Mesendoderm (in vitro differentiated cells): ENCODE data around the gene COL13A1.

ENCODE experiments used
- DNase-seq: peaks from one replicate; pipeline ENCODE4 v3.0.0; 2013
- H2AK5ac ChIP-seq: 2 replicates; pipeline ENCODE4 v1.6.1; 2013; ENCODE audit warnings: low read length, inconsistent platforms
- H2BK120ac ChIP-seq: 2 replicates; pipeline ENCODE4 v1.6.1; 2013; ENCODE audit warnings: low read depth, mild to moderate bottlenecking, low read length, moderate library complexity, mixed read lengths
- H2BK15ac ChIP-seq: replicated peaks from 2 replicates; pipeline ENCODE4 v1.6.1; 2013; ENCODE audit warnings: low read depth, mild to moderate bottlenecking, moderate library complexity
- H2BK5ac ChIP-seq: 2 replicates; pipeline ENCODE4 v1.6.1; 2013; ENCODE audit warnings: low read length, inconsistent platforms
- H3K18ac ChIP-seq: 2 replicates; pipeline ENCODE4 v1.6.1; 2013; ENCODE audit warnings: mild to moderate bottlenecking, low read length, mixed read lengths
- H3K23ac ChIP-seq: one replicate; pipeline ENCODE4 v1.6.1; 2013; ENCODE audit warnings: low read length
- H3K27ac ChIP-seq: 2 replicates; pipeline ENCODE4 v1.5.1; 2013; ENCODE audit warnings: low read depth, mild to moderate bottlenecking, inconsistent platforms, low read length, moderate library complexity
- H3K27me3 ChIP-seq: 2 replicates; pipeline ENCODE4 v1.6.1; 2013; ENCODE audit warnings: low read length, control low read depth, mild to moderate bottlenecking, inconsistent platforms; ENCODE audit not compliant: insufficient read depth, poor library complexity
- H3K36me3 ChIP-seq: 2 replicates; pipeline ENCODE4 v1.6.1; 2013; ENCODE audit warnings: low read length, inconsistent platforms; ENCODE audit not compliant: control insufficient read depth, insufficient read depth
- H3K4ac ChIP-seq: one replicate; pipeline ENCODE4 v1.6.1; 2013; ENCODE audit warnings: low read depth, mild to moderate bottlenecking, low read length, moderate library complexity
- H3K4me1 ChIP-seq: 2 replicates; pipeline ENCODE4 v1.6.1; 2013; ENCODE audit warnings: low read depth, low read length, inconsistent platforms; ENCODE audit not compliant: control insufficient read depth
- H3K4me2 ChIP-seq: 2 replicates; pipeline ENCODE4 v1.6.1; 2013; ENCODE audit warnings: low read length
- H3K4me3 ChIP-seq: 2 replicates; pipeline ENCODE4 v1.5.1; 2013; ENCODE audit warnings: mild to moderate bottlenecking, low read length
- H3K56ac ChIP-seq: one replicate; pipeline ENCODE4 v1.6.1; 2013; ENCODE audit warnings: low read length
- H3K79me1 ChIP-seq: 2 replicates; pipeline ENCODE4 v1.6.1; 2013; ENCODE audit warnings: low read length, inconsistent platforms
- H3K79me2 ChIP-seq: 2 replicates; pipeline ENCODE4 v1.6.1; 2013; ENCODE audit warnings: mild to moderate bottlenecking, low read length; ENCODE audit not compliant: control insufficient read depth, insufficient read depth
- H3K9ac ChIP-seq: 2 replicates; pipeline ENCODE4 v1.6.1; 2013; ENCODE audit warnings: low read length, inconsistent platforms
- H4K5ac ChIP-seq: one replicate; pipeline ENCODE4 v1.6.1; 2013; ENCODE audit warnings: low read length
- H4K8ac ChIP-seq: one replicate; pipeline ENCODE4 v1.6.1; 2013; ENCODE audit warnings: low read depth, mild to moderate bottlenecking, control low read depth, low read length, moderate library complexity
- WGBS: extraction: QIAGEN DNeasy Blood & Tissue Kit; methylation state at CpG from one replicate; pipeline ENCODE4 v1.1.7; 2013; ENCODE audit warnings: low lambda C conversion rate, missing lambda C conversion rate; ENCODE audit not compliant: insufficient coverage; ENCODE audit errors: extremely low coverage; 5-methylcytosine and 5-hydroxymethylcytosine counted together

The COL13A1 gene

GRCh38 chr10:69847883-69848282 is 46.2 kb downstream of the COL13A1 start:
- no peaks in the 10 kb centered on the region for H3K27me3 ChIP-seq
- H2BK15ac ChIP-seq, result no peak overlapping the region
- peak overlapping the region; percentile 88 for H3K18ac ChIP-seq
- WGBS, result no CpG with 5 or more reads among the region's 5 CpGs
- H3K4ac ChIP-seq, result peak overlapping the region; percentile 6
- H3K56ac ChIP-seq, result peak overlapping the region; percentile 28
- peak overlapping the region; percentile 54 for H3K27ac ChIP-seq
- H3K36me3 ChIP-seq, result no peaks in the 10 kb centered on the region
- H4K8ac ChIP-seq, result no peak overlapping the region
- no peak overlapping the region for H3K4me2 ChIP-seq
- peak overlapping the region; percentile 68 for H2BK5ac ChIP-seq
- H3K4me1 ChIP-seq, result peaks cover 52% of the 10 kb centered on the region
- H3K9ac ChIP-seq, result peak overlapping the region; percentile 12
- no peak overlapping the region for H4K5ac ChIP-seq
- peak; percentile 61 for DNase-seq
- peak overlapping the region; percentile 40 for H2AK5ac ChIP-seq
- H3K79me1 ChIP-seq, result peaks cover 18% of the 10 kb centered on the region
- no peak overlapping the region for H3K4me3 ChIP-seq
- H3K79me2 ChIP-seq, result peaks cover 7% of the 10 kb centered on the region
- no peak overlapping the region for H2BK120ac ChIP-seq
- no peak overlapping the region for H3K23ac ChIP-seq

GRCh38 chr10:69848454-69848853 is 46.7 kb downstream of the COL13A1 start:
- Histone ChIP-seq H3K9ac (no peak overlapping the region), H3K4me3 (no peak overlapping the region), H3K79me1 (peaks cover 16% of the 10 kb centered on the region), H4K5ac (peak overlapping the region; percentile 23), H3K4ac (peak overlapping the region; percentile 95), H3K23ac (no peak overlapping the region), H2BK5ac (peak overlapping the region; percentile 7), H3K56ac (peak overlapping the region; percentile 79), H2BK120ac (peak overlapping the region; percentile 68), H3K4me1 (peaks cover 52% of the 10 kb centered on the region), H2AK5ac (peak overlapping the region; percentile 18), H2BK15ac (no peak overlapping the region), H3K4me2 (no peak overlapping the region), H3K36me3 (no peaks in the 10 kb centered on the region), H3K27me3 (no peaks in the 10 kb centered on the region), H3K18ac (peak overlapping the region; percentile 88), H4K8ac (no peak overlapping the region), H3K27ac (peak overlapping the region; percentile 54), H3K79me2 (peaks cover 7% of the 10 kb centered on the region)
- no peak for DNase-seq
- no CpG with 5 or more reads among the region's 7 CpGs for WGBS

- peak overlapping the region; percentile 0 for H2AK5ac ChIP-seq
- peaks cover 7% of the 10 kb centered on the region for H3K79me2 ChIP-seq
- H3K4me2 ChIP-seq, result no peak overlapping the region
- peak overlapping the region; percentile 88 for H3K18ac ChIP-seq
- no peak overlapping the region for H3K23ac ChIP-seq
- H3K9ac ChIP-seq, result no peak overlapping the region
- no peak overlapping the region for H4K8ac ChIP-seq
- H3K79me1 ChIP-seq, result peaks cover 10% of the 10 kb centered on the region
- DNase-seq, result no peak
- peak overlapping the region; percentile 81 for H3K56ac ChIP-seq
- no peak overlapping the region for H3K4me3 ChIP-seq
- H3K4me1 ChIP-seq, result peaks cover 48% of the 10 kb centered on the region
- peak overlapping the region; percentile 95 for H3K4ac ChIP-seq
- H3K27me3 ChIP-seq, result no peaks in the 10 kb centered on the region
- peak overlapping the region; percentile 88 for H2BK120ac ChIP-seq
- H2BK15ac ChIP-seq, result peak overlapping the region; percentile 59
- no peaks in the 10 kb centered on the region for H3K36me3 ChIP-seq
- no peak overlapping the region for H4K5ac ChIP-seq
- whole genome bisulfite sequencing, result no CpG with 5 or more reads among the region's 7 CpGs
- H2BK5ac ChIP-seq, result peak overlapping the region; percentile 83
- peak overlapping the region; percentile 62 for H3K27ac ChIP-seq
Observed at GRCh38 chr10:69849825-69850224, 48.1 kb downstream of the COL13A1 start.

DNA sequence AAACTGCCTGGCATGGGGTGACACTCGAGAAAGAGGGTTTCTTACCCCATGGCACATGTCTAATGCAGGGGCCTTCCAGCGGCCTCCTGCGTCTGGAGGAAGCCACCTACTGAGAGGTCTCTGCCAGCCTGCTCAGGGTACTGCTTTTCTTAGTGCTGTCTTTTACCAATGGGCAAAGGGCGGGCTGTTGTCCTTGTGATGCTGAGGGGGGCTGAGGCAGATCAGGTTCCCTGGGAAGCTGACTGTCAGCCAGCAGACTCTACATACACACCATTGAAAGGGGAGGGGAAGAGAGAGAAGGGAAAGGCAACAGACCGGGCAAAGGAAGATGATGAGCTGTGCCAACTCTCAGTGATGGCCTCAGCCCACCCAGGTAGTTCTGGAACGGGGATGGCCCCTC is 48.7 kb downstream of the COL13A1 start:
- peak overlapping the region; percentile 56 for H3K27ac ChIP-seq

DNA sequence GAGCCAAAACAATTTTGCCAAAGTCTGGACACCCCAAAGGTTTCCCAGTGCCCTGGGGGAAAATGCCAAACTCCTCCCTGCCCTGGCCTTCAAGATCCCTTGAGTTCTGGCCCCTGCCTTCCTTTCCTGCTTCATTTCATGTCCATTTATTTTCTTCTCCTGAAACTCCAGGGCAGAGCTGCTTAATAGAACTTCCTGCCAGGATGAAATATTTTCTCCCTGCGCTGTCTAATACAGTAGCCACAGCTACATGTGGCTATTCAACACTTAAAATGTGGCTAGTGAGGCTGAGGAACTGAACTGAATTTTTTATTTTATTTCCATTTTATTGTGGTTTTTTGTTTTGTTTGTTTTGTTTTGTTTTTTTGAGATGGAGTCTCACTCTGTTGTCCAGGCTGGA is 49.6 kb downstream of the COL13A1 start:
- Histone ChIP-seq H3K27ac (peak overlapping the region; percentile 56), H3K4me3 (no peak overlapping the region), H3K56ac (peak overlapping the region; percentile 81), H2AK5ac (peak overlapping the region; percentile 83), H2BK5ac (peak overlapping the region; percentile 87), H3K27me3 (no peaks in the 10 kb centered on the region), H4K8ac (no peak overlapping the region), H3K4me2 (no peak overlapping the region), H3K4me1 (peaks cover 45% of the 10 kb centered on the region), H3K36me3 (no peaks in the 10 kb centered on the region), H2BK15ac (no peak overlapping the region), H3K79me2 (peaks cover 5% of the 10 kb centered on the region), H3K18ac (peak overlapping the region; percentile 88), H3K4ac (peak overlapping the region; percentile 83), H3K23ac (peak overlapping the region; percentile 57), H2BK120ac (peak overlapping the region; percentile 8), H3K79me1 (peaks cover 4% of the 10 kb centered on the region), H3K9ac (peak overlapping the region; percentile 45), H4K5ac (peak overlapping the region; percentile 54)
- no peak for DNase-seq
- no CpG with 5 or more reads among the region's 1 CpG for WGBS

More for the DNA sequence above, 48.7 kb downstream of the COL13A1 start:
- WGBS, result no CpG with 5 or more reads among the region's 6 CpGs
- H4K5ac ChIP-seq, result no peak overlapping the region
- H2AK5ac ChIP-seq, result peak overlapping the region; percentile 44
- H3K36me3 ChIP-seq, result no peaks in the 10 kb centered on the region
- DNase-seq, result no peak
- H3K4me3 ChIP-seq, result no peak overlapping the region
- peak overlapping the region; percentile 87 for H3K4ac ChIP-seq
- H2BK5ac ChIP-seq, result peak overlapping the region; percentile 87
- peak overlapping the region; percentile 81 for H3K56ac ChIP-seq
- H3K79me1 ChIP-seq, result peaks cover 8% of the 10 kb centered on the region
- H3K4me2 ChIP-seq, result no peak overlapping the region
- peak overlapping the region; percentile 88 for H3K18ac ChIP-seq
- H4K8ac ChIP-seq, result no peak overlapping the region
- H2BK120ac ChIP-seq, result peak overlapping the region; percentile 8
- H3K9ac ChIP-seq, result peak overlapping the region; percentile 45
- H3K23ac ChIP-seq, result no peak overlapping the region
- H2BK15ac ChIP-seq, result no peak overlapping the region
- H3K79me2 ChIP-seq, result peaks cover 7% of the 10 kb centered on the region
- H3K27me3 ChIP-seq, result no peaks in the 10 kb centered on the region
- peaks cover 46% of the 10 kb centered on the region for H3K4me1 ChIP-seq

- Histone ChIP-seq H3K56ac (peak overlapping the region; percentile 78), H4K5ac (no peak overlapping the region), H3K79me2 (peaks cover 5% of the 10 kb centered on the region), H3K27me3 (no peaks in the 10 kb centered on the region), H3K4me3 (no peak overlapping the region), H3K27ac (peak overlapping the region; percentile 62), H2BK5ac (peak overlapping the region; percentile 90), H3K79me1 (peaks cover 5% of the 10 kb centered on the region), H2BK120ac (peak overlapping the region; percentile 48), H3K18ac (peak overlapping the region; percentile 78), H3K9ac (peak overlapping the region; percentile 16), H2AK5ac (no peak overlapping the region), H3K4ac (no peak overlapping the region), H3K4me1 (peaks cover 44% of the 10 kb centered on the region), H2BK15ac (no peak overlapping the region), H3K4me2 (no peak overlapping the region), H4K8ac (no peak overlapping the region), H3K23ac (no peak overlapping the region), H3K36me3 (no peaks in the 10 kb centered on the region)
- peak; percentile 95 for DNase-seq
- no CpG with 5 or more reads among the region's 7 CpGs for WGBS
Observed at GRCh38 chr10:69853064-69853463, 51.4 kb downstream of the COL13A1 start.
